NCI-H69 (cell line): ENCODE measurements around the gene FAM162A.
"Not testable (repeated sequence)": the region's sequence is repeated elsewhere in the genome, so short reads cannot be mapped to it uniquely, and the experiment has no call there.

Experiments used
- DNase-seq: peaks from one replicate; lab custom pipeline; 2025; lab: John Stamatoyannopoulos, UW

The FAM162A gene

DNA sequence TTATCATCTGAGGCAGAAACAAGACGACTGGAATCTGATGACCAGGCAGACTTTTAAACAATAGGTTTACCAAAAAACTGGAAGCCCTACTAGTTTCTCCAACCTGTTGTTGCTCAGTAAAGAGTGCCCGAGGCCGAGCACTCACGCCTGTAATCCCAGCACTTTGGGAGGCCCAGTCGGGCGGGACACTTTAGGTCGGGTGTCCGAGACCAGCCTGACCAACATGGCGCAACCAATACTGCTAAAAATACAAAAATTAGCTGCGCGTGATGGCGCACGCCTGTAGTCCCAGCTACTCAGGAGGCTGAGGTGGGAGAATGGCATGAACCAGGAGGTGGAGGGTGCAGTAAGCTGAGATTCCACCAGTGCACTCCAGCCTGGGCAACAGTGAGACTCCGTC lies 33.0 kb downstream of the FAM162A start:
- no peak for DNase-seq

DNA sequence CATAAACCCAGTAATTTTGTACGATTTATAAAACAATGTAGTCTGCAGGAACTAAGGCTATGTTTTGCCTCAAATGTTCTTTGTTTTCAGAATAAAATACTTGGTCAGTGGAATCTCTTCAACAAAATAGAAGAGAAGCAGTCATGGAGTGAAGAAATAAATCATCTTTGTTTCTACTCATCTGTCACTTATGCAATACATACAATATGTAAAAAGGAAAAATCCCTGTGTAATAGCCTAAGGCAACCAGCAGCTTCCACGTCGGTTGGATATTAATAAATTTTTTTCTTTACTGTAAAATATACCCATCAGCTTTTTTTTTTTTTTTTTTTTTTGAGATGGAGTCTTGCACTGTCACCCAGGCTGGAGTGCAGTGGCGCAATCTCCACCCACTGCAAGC lies 37.1 kb downstream of the FAM162A start:
- DNase-seq, result no peak

DNA sequence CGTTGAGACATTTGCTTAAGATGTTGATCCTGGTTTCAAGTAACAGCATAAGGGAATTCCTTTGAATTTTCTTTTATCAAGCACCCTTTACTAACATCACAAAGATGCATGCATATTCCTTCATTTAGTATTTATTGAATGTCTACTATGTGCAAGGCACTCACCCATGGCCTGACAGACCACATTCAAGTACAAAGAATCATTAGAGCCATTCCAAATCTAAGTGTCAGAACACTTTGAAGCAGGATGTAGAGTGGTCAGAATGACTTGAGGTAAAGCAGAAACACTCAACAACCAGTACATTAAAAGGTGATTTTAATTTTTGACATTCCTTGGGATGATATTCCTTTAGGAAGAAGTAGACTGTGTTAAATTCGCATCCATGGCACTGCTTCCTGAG lies 37.9 kb downstream of the FAM162A start:
- no peak for DNase-seq

DNA sequence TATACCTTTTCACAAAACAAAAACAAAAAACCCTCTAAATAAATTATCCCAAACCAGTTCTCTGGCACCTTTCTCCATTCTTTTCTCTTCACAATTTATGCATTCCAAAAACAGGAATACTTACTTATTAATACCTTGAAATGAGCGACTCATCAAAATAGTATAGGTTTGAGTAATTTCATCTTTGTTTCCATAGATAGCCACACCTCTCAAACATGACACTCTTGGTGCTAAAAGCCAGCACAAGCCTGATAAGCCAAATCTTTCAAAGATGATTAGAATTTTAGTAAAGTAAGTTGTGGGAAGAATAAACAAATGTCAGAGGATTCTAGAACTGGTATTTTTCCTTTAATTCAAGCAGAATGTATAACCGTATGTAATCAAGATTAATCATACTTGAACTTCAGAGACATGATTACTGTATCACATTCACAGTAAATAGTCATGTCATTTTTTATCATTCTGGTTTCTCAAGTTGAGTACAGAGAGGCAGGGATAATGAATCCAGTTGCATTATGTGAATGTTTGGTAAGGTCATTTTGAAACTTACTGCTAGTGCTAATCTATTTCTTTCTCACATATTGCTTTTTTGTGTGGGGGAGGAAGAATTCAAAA lies 44.0 kb downstream of the FAM162A start:
- DNase-seq, result no peak

DNA sequence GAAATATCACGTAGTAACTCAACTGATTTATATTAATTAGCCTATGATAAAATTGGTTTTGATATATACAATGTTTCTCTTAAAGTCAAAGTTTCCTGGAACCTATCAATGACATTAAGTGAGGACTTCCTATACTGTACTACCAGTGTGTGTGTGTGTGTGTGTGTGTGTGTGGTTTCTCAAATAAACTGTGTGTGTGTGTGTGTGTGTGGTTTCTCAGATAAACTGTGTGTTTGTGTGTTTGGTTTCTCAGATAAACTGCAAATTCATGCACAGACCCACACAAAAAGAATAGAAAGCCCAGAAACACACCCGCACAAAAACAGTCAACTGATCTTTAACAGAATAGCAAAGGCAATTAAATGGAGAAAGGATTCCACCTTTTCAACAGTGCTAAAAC lies 46.4 kb downstream of the FAM162A start:
- no peak for DNase-seq

DNA sequence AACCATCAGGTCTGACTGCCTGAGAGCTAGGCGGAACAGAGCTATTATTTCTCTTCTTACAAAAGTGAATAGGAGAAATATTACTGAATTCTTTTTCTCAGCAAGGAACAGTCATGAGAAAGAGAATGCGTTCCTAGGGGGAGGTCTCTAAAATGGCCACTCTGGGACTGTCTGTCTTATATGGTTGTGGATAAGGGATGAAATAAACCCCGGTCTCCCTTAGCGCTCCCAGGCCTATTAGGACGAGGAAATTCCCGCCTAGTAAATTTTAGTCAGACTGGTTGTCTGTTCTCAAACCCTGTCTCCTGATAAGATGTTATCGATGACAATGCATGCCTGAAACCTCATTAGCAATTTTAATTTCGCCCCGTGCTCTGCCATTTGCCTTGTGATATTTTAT lies 52.0 kb downstream of the FAM162A start:
- DNase-seq, result no peak

DNA sequence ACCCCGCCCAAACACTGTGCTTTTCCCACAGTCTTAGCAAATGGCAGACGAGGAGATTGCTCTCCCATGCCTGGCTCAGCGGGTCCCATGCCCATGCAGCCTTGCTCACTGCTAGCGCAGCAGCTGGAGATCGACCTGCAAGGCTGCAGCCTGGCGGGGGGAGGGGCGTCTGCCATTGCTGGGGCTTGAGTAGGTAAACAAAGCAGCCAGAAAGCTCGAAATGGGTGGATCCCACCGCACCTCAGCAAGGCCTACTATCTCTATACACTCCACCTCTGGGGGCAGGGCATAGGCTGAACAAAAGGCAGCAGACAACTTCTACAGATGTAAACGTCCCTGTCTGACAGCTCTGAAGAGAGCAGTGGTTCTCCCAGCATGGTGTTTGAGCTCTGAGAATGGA lies 59.1 kb downstream of the FAM162A start:
- DNase-seq, result no peak

DNA sequence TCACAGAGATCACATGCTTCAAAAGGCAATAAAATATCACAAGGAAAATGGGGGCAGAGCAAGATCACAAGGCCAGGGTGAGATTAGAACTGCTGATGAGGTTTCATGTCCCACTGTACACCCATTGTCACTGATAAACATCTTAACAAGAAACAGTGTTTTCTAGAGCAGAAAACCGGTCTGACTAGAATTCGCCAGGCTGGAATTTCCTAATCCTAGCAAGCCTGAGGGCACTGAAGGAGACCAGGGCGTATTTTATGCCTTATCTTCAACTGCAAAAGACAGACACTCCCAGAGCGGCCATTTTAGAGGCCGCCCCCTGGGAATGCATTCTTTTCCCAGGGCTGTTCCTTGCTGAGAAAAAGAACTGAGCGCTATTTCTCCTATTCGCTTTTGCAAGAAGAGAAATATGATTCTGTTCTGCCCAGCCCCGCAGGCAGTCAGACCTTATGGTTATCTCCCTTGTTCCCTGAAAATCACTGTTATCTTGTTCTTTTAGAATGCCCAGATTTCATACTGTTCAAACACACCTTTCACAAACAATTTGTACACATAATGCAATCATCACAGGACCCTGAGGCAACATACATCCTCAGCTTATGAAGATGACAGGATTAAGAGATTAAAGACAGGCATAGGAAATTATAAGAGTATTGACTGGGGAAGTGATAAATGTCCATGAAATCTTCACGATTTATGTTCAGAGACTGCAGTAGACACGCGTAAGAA lies 59.9 kb downstream of the FAM162A start:
- DNase-seq, result not testable (repeated sequence)

DNA sequence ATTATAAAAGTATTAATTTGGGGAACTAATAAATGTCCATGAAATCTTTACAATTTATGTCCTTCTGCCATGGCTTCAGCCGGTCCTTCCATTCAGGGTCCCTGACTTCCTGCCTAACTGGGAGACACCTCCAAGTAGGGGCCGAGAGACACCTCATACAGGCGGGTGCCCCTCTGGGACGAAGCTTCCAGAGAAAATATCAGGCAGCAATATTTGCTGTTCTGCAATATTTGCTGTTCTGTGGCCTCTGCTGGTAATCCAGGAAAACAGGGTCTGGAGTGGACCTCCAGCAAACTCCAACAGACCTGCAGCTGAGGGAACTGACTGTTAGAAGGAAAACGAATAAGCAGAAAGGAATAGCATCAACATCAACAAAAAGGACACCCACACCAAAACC lies 60.5 kb downstream of the FAM162A start:
- not testable (repeated sequence) for DNase-seq

DNA sequence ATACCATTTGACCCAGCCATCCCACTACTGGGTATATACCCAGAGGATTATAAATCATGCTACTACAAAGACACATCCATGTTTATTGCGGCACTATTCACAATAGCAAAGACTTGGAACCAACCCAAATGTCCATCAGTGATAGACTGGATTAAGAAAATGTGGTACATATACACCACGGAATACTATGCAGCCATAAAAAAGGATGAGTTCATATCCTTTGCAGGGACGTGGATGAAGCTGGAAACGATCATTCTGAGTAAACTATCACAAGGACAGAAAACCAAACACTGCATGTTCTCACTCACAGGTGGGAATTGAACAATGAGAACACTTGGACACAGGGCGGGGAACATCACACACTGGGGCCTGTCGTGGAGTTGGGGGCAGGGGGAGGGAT lies 64.2 kb downstream of the FAM162A start:
- DNase-seq, result not testable (repeated sequence)

DNA sequence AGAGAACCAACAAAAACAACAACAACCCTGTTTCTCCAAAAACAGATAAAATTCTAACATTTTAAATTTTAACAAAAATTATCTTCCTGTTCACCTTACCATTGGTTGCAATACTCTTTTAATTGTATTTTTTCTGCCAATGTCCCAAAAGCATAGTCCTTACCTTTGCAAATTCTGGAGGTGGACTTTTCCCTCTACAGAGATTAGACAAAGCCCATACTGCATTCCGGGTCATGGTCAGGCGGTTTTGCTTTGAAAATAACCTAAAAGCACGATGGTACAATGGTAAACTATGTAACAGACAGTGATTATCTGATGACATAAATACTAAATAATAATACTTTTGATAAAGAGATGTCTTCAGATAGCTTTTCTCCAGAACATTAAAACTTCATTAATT lies 67.4 kb downstream of the FAM162A start:
- no peak for DNase-seq

DNA sequence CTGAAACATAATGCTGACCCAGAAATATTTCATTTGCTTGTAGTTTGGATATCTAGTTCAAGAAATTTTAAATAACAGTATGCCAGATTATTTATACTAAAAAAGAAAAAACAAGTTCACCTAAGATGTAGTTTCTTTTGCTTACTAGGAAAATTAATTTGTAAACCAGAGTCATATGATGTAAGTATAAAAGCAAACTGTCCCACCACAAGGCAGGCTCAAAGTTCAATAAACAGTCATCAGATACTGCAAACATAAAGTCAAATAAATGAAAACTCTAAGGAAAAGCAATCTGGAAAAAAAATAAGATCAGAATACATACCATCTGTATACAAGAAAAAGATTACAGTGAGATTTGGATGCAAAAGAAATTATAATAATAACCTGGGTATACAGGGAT lies 72.1 kb downstream of the FAM162A start:
- no peak for DNase-seq

DNA sequence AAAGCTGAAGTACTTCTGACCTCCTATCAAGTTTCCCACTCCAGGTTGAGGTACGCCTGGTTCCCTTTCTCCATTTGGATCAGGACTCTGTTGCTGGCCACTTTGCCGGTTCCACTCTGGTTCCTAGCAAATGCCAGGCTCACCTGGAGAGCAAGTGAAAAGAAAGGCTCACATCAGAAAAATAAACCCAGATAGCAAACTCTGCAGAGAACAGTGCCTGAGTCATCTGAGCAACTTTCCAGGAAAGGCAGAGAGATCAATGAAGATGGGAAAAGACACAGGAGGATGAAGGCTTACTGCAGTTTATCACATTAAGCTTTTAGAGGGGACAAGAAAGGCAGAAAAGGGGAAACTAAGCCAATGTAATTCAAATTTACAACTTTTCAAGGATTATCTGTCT lies 73.7 kb downstream of the FAM162A start:
- DNase-seq, result no peak

DNA sequence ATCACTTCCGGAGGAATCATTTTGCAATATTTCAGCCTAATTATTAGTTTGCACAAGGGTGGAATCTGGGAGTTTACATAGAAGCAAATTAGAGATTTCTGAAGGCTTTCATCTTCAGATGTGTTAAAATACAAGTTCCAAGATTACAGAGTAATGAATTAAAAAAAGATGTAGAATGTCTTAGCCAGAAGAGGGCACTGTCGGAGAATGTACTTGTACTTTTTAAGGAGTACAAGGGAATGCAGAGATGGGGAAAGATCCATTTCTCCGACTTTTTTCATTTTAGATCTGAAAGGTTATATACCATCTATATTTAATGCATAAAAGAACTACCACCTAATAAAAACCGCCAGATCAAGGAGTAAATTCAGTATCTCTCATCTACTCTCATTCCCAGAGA lies 75.0 kb downstream of the FAM162A start:
- peak; percentile 2 for DNase-seq

DNA sequence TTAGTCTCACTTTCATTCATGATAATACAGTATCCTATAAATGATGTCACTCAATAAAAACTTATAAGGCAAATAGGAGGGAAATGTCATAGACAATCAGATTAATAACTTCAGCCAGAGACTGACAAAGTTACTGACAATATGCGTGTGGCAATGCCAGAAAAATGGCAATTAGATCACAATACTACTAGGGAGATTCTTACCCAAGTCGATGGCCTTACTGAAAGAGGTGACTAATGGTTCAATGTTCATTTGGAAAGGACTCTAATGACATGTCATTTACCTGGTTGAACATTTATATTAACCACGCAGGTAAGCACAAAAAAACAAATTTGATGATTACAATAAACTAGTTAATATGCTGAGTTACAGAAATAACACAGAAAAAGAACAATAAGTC lies 77.8 kb downstream of the FAM162A start:
- no peak for DNase-seq
